WTC11 (cell line): ENCODE measurements around the gene HADHB.

Experiments used
- ARID4B ChIP-seq: sonication (generic); formaldehyde crosslinking; IDR thresholded peaks from 2 replicates; pipeline ENCODE4 v1.8.0; 2023; ENCODE audit warnings: missing genetic modification reagents, mild to moderate bottlenecking, borderline replicate concordance
- ATF1 ChIP-seq: sonication (generic); formaldehyde crosslinking; IDR thresholded peaks from 2 replicates; pipeline ENCODE4 v1.8.1; 2023; ENCODE audit warnings: mild to moderate bottlenecking, moderate library complexity, missing genetic modification reagents
- CBFB ChIP-seq: sonication (generic); formaldehyde crosslinking; IDR thresholded peaks from 2 replicates; pipeline ENCODE4 v1.8.1; 2022; ENCODE audit warnings: mild to moderate bottlenecking, low read depth, missing genetic modification reagents
- CREB1 ChIP-seq: sonication (generic); formaldehyde crosslinking; IDR thresholded peaks from 2 replicates; pipeline ENCODE4 v1.8.0; 2023; ENCODE audit warnings: mild to moderate bottlenecking, missing genetic modification reagents
- CTCF ChIP-seq: fragments of 200-600 bp; IDR thresholded peaks from 2 replicates; pipeline ENCODE4 v1.8.0; 2022; ENCODE audit warnings: antibody characterized with exemption
- NR3C1 ChIP-seq: sonication (generic); formaldehyde crosslinking; conservative IDR thresholded peaks from 2 replicates; pipeline ENCODE4 v1.8.1; 2023; ENCODE audit warnings: low read depth, mild to moderate bottlenecking, missing genetic modification reagents
- SP1 ChIP-seq: sonication (generic); formaldehyde crosslinking; conservative IDR thresholded peaks from 2 replicates; pipeline ENCODE4 v1.8.1; 2022; ENCODE audit warnings: missing genetic modification reagents
- STAT6 ChIP-seq: sonication (generic); formaldehyde crosslinking; conservative IDR thresholded peaks from 2 replicates; pipeline ENCODE4 v1.8.1; 2023; ENCODE audit warnings: mild to moderate bottlenecking, low read depth, missing genetic modification reagents, moderate library complexity
- TCF7 ChIP-seq: sonication (generic); formaldehyde crosslinking; IDR thresholded peaks from 2 replicates; pipeline ENCODE4 v1.8.0; 2022; ENCODE audit warnings: mild to moderate bottlenecking, low read depth, missing genetic modification reagents, moderate library complexity
- USF2 ChIP-seq: sonication (generic); formaldehyde crosslinking; IDR thresholded peaks from 2 replicates; pipeline ENCODE4 v1.8.1; 2023; ENCODE audit warnings: mild to moderate bottlenecking, missing genetic modification reagents, moderate library complexity
- ZNF423 ChIP-seq: fragments of 250-450 bp; sonication (Bioruptor Pico); IDR thresholded peaks from 2 replicates; pipeline ENCODE4 v2.1.2; 2022; ENCODE audit warnings: mild to moderate bottlenecking, moderate library complexity
- ZNF512 ChIP-seq: sonication (generic); formaldehyde crosslinking; IDR thresholded peaks from 2 replicates; pipeline ENCODE4 v1.8.1; 2022; ENCODE audit warnings: missing genetic modification reagents, borderline replicate concordance

- TF ChIP-seq CTCF (no peak), CREB1 (CRISPR knock-in tag) (no peak), SP1 (CRISPR knock-in tag) (no peak), ZNF512 (no peak), ARID4B (CRISPR knock-in tag) (no peak), STAT6 (CRISPR knock-in tag) (no peak), ZNF423 (CRISPR knock-in tag) (no peak), ATF1 (no peak), CBFB (CRISPR knock-in tag) (no peak), NR3C1 (CRISPR knock-in tag) (no peak), TCF7 (CRISPR knock-in tag) (no peak), USF2 (no peak)
These were observed 49.4 kb upstream of the HADHB start for GRCh38 chr2:26195040-26195984.
